Nephron progenitor cell (in vitro differentiated cells): Measurements from ENCODE around the gene STX19.

ENCODE experiments used
- DNase-seq: peaks from one replicate; pipeline ENCODE4 v3.0.0; 2021
- H3K27ac Mint-ChIP-seq: 2 replicates; pipeline ENCODE4 v1.8.0; 2021; ENCODE audit warnings: mild to moderate bottlenecking, moderate library complexity, mixed read lengths
- H3K27me3 Mint-ChIP-seq: 2 replicates; pipeline ENCODE4 v1.8.0; 2021; ENCODE audit warnings: mild to moderate bottlenecking, low read depth, mixed read lengths; ENCODE audit not compliant: poor library complexity
- H3K36me3 Mint-ChIP-seq: 2 replicates; pipeline ENCODE4 v1.8.0; 2021; ENCODE audit warnings: low read depth, mixed read lengths
- H3K4me1 Mint-ChIP-seq: 2 replicates; pipeline ENCODE4 v1.8.0; 2021; ENCODE audit warnings: mixed read lengths
- H3K4me3 Mint-ChIP-seq: 2 replicates; pipeline ENCODE4 v1.8.0; 2021; ENCODE audit warnings: mild to moderate bottlenecking, moderate library complexity, mixed read lengths
- H3K9me3 Mint-ChIP-seq: 2 replicates; pipeline ENCODE4 v1.8.0; 2021; ENCODE audit warnings: mild to moderate bottlenecking, moderate library complexity, mixed read lengths
- TF ChIP-seq, protein P1 (sequence below): fragments of 200-600 bp; sonication (generic); IDR thresholded peaks from 2 replicates; pipeline ENCODE4 v1.5.0; 2021; ENCODE audit warnings: antibody characterized with exemption

STX19 gene

DNA sequence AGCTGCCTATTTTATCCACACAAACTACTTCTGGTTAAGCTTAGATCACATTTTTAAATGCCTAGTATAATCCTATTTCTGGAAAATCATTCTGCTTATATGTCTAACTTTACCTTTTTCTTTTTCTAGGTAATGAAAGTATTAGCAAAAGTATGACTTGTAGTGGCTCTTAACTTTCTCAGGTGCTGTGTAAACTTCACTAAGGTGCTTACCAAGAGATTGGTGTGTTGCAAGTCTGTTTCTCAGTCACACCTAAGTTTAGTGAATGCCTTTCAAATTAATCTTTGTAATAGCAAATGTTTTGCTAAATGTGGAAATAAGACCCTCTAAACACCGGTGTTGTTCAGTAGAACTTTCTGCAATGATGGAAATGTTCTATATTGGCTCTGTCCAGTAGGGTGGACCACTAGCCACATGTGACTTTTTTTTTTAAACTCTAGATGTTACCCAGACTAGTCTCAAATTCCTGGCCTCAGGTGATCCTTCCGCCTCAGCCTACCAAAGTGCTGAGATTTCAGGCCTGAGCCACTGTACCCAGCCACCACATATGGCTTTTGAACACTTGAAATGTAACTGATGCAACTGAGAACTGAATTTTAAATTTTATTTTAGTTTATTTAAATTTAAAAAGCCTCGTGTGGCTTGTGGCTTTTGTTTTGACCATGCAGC, 26.4 kb downstream of the STX19 start:
- H3K9me3 Mint-ChIP-seq, result no peaks in the 10 kb centered on the region
- no peaks in the 10 kb centered on the region for H3K27me3 Mint-ChIP-seq
- TF ChIP-seq, protein P1, sequence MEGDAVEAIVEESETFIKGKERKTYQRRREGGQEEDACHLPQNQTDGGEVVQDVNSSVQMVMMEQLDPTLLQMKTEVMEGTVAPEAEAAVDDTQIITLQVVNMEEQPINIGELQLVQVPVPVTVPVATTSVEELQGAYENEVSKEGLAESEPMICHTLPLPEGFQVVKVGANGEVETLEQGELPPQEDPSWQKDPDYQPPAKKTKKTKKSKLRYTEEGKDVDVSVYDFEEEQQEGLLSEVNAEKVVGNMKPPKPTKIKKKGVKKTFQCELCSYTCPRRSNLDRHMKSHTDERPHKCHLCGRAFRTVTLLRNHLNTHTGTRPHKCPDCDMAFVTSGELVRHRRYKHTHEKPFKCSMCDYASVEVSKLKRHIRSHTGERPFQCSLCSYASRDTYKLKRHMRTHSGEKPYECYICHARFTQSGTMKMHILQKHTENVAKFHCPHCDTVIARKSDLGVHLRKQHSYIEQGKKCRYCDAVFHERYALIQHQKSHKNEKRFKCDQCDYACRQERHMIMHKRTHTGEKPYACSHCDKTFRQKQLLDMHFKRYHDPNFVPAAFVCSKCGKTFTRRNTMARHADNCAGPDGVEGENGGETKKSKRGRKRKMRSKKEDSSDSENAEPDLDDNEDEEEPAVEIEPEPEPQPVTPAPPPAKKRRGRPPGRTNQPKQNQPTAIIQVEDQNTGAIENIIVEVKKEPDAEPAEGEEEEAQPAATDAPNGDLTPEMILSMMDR, result no peak
- H3K4me3 Mint-ChIP-seq, result no peak overlapping the region
- DNase-seq, result no peak
- H3K27ac Mint-ChIP-seq, result no peak overlapping the region
- no peaks in the 10 kb centered on the region for H3K4me1 Mint-ChIP-seq
- peaks cover 19% of the 10 kb centered on the region for H3K36me3 Mint-ChIP-seq

DNA sequence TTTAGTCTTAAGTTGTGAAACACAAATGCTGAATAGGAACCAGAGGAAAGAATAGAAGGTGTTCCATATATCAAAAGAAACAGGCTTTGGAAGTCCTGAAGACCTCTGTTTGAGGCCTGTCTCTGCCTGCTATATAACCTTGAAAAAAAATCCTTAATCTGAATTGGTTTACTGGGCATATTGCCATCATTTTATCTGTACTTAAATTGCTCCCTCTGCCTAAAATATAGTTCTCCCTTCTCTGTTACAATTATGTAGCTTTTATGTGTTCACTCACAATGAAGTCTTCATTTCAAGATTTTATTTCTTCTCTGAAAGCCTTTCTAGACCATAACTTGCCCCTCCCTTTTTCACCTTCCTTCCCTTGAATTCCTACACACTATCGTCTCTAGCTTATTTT, 27.2 kb downstream of the STX19 start:
- Mint-ChIP-seq H3K9me3 (no peaks in the 10 kb centered on the region), H3K36me3 (peaks cover 20% of the 10 kb centered on the region), H3K4me3 (no peak overlapping the region), H3K4me1 (no peaks in the 10 kb centered on the region), H3K27me3 (no peaks in the 10 kb centered on the region), H3K27ac (no peak overlapping the region)
- TF ChIP-seq, protein P1, result no peak
- DNase-seq, result no peak

DNA sequence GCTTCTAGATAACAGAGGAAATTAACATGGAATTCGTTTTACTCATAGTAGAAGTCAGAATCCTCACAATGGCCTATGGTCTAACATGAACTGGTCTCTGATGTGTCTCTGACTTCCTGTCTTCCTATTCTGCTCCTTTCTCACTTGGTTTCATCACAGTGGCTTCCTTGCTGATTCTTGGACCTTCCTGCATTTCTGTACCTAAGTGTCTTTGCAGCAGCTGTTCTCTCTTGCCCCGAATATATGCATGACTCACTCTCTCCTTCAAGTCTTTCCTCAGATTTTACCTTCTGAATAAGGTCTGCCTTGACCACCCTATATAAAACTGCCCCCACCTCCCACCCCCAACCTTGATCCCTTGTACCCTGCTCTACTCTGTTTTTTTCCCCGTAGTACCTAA, 34.3 kb downstream of the STX19 start:
- Mint-ChIP-seq H3K27me3 (no peaks in the 10 kb centered on the region), H3K4me3 (no peak overlapping the region), H3K36me3 (peaks cover 23% of the 10 kb centered on the region), H3K27ac (no peak overlapping the region), H3K4me1 (peaks cover 20% of the 10 kb centered on the region), H3K9me3 (no peaks in the 10 kb centered on the region)
- no peak for DNase-seq
- TF ChIP-seq, protein P1, result no peak

DNA sequence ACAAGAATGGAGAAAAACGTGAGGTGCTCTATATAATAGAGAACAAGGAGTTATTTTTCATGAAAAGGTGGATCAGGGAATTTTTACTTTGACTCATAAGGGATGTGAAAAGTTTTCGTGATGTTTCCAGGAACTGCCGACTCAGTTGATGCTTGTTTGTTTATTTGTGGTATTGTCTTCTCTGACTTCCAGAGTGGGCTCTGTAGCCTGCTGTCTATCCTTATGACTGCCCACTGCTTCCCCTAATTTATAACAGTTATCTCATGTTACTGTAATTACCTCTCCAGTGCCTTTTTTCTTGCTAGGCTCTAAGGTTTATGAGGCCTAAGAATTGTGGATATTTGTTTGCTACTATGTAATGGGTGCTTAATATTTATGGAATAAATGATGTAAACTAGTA, 36.2 kb downstream of the STX19 start:
- H3K4me1 Mint-ChIP-seq, result peaks cover 33% of the 10 kb centered on the region
- no peak overlapping the region for H3K4me3 Mint-ChIP-seq
- H3K9me3 Mint-ChIP-seq, result no peaks in the 10 kb centered on the region
- TF ChIP-seq, protein P1, result no peak
- H3K27ac Mint-ChIP-seq, result no peak overlapping the region
- DNase-seq, result no peak
- peaks cover 12% of the 10 kb centered on the region for H3K36me3 Mint-ChIP-seq
- H3K27me3 Mint-ChIP-seq, result no peaks in the 10 kb centered on the region

DNA sequence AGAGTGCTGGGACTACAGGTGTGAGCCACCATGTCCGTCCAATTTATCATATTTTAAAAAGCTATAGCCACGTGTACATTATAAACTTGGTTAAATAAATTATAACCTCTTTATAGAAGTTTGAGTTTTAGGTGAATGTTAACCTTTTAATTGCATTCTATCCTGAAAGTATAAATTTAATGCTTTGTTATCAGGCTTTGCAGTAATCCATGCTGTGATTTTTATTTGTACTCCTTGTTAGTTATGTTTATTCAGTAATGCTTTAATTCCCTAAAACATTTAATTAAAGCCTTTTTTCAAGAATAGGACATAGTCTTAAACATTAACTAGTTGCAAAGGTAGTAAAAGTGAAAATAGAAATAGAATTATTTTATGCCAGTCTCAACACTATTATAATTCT, 36.8 kb downstream of the STX19 start:
- no peaks in the 10 kb centered on the region for H3K27me3 Mint-ChIP-seq
- H3K4me1 Mint-ChIP-seq, result peaks cover 33% of the 10 kb centered on the region
- no peaks in the 10 kb centered on the region for H3K9me3 Mint-ChIP-seq
- no peak overlapping the region for H3K4me3 Mint-ChIP-seq
- H3K27ac Mint-ChIP-seq, result no peak overlapping the region
- peaks cover 6% of the 10 kb centered on the region for H3K36me3 Mint-ChIP-seq
- no peak for DNase-seq
- TF ChIP-seq, protein P1, result no peak

DNA sequence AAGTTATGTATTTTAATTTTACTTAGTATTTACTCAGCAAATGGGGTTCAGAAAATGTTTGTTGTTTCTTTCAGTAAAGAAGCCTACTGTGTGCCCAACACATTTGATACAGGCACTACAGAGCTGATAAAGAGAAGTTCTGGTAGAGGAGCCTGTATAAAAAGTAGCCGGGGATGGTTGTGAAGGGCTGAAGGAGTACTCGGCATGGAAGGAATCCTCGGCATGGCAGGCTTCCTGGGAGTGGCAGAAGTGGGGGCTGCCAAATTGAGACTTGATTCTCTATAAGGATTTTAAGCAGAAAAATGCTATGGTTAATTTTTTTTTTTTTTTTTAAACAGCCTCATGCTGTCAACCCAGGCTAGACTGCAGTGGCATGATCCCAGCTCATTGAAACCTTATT, 39.2 kb downstream of the STX19 start:
- peaks cover 5% of the 10 kb centered on the region for H3K36me3 Mint-ChIP-seq
- H3K4me1 Mint-ChIP-seq, result peaks cover 33% of the 10 kb centered on the region
- TF ChIP-seq, protein P1, result no peak
- H3K27ac Mint-ChIP-seq, result no peak overlapping the region
- H3K27me3 Mint-ChIP-seq, result no peaks in the 10 kb centered on the region
- H3K9me3 Mint-ChIP-seq, result no peaks in the 10 kb centered on the region
- no peak overlapping the region for H3K4me3 Mint-ChIP-seq
- no peak for DNase-seq
